KG1 (cell line): ENCODE measurements around the gene CDKN1C.

ENCODE experiments used
- DNase-seq: peaks from one replicate; lab custom pipeline; 2025; lab: John Stamatoyannopoulos, UW

The CDKN1C gene

DNA sequence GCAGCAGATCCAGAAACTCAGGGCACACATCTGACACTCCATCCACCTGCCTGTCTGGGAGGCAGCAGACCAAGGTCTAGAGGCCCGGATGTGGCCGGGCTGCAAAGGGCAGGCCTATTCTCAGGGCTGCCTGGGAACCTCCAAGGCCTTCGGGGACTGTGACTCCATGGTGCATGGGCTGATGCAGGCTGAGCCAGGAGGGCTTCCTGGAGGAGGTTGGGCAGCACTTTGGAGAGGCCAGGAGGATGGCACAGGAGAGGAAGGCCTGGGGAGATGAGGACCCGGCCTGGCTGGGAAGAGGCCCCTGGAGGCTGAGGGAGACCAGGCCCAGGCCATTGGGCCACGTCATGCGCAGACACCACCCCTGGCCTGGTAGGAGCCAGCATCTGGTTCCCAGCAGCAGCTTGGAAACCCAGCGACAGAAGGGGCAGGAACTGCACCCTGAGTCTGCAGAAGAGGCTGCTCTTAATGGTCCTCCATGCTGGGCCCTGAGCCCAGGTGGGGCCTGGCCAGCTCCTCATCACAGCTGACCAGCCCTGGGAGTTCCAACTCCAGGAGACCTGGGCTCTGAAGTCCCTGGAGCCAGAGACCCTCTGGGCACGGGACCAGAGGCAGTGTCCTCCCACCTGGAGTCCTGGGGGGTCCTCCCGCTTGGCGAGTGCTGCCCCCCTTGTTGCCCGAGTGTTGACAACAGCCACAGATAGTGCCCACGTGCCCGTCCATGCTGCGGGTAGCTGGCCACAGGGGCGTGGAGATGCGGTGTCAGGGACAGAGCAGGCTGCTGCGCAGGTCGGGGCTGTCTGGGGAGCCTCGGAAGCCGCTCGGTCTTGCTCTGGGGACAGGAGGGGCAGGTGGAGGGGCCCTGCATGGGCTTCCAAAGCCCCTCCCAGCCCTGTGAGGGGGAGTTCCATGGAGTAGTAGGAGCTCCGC, 38.1 kb upstream of the CDKN1C start:
- DNase-seq, result no peak

DNA sequence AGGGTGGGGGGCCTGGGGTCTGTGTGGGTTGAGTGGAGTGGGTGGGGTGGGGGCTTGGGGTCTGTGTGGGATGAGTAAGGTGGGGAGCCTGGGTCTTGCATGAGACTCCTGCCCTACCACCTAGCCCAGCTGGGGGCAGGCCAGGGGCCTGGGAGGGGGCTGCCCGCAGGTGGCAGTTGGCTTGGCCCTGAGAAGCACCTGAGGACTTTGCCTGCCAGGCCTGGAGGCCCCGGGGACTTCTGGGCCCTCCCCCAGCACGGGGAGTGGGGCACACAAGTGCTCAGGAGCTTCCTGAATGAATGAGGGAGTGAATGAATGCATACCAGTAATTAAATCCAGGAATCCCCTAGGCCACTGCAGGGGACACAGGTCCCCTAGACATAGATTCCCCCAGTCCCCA, 37.1 kb upstream of the CDKN1C start:
- no peak for DNase-seq

DNA sequence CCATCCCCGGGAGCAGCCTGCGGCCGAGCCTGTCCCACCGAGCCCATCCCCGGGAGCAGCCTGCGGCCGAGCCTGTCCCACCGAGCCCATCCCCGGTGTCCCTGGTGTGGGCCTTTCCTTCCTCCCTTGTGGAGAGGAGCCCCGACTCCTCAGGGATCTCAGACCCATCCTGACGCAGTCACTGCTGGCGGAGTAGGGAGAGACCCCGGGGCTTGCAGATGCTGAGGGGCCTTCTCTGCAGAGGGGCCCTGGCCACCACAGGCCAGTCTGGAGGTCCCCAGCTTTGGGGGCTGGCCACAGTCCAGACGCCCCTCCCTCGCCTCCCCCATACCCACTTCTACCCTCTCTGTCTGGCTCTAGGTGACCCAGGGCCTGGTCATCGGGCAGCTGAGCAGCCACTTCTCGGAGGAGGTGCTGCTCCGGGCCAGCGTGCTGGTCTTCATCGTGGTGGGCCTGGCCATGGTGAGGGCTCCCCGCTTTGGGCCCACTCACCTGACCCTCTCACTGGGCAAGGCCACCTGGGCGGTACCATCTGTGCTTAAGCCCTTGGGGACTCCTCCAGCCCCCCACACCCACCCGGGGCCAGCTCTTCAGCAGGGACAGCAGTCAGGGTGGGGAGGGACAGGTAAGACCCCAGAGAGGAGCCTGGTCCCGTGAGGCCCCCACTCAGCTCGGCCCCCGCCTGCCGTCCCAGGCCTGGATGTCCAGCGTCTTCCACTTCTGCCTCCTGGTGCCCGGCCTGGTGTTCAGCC, 36.3 kb upstream of the CDKN1C start:
- no peak for DNase-seq

DNA sequence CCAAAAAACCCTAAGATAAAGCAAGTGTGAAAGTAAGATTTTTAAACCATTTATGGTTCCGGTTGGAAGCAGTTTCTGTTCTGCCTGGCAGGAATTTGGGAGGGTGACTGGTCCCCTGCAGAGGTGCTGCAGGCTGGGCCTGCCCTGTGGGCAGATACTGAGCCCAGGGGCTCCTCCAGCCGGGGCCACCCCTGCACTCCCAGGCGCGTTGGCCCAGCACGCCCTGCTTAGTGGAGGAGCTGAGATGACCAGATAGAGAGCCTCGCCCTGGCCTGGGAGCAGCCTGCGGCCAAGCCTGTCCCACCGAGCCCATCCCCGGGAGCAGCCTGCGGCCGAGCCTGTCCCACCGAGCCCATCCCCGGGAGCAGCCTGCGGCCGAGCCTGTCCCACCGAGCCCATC, 35.7 kb upstream of the CDKN1C start:
- no peak for DNase-seq

DNA sequence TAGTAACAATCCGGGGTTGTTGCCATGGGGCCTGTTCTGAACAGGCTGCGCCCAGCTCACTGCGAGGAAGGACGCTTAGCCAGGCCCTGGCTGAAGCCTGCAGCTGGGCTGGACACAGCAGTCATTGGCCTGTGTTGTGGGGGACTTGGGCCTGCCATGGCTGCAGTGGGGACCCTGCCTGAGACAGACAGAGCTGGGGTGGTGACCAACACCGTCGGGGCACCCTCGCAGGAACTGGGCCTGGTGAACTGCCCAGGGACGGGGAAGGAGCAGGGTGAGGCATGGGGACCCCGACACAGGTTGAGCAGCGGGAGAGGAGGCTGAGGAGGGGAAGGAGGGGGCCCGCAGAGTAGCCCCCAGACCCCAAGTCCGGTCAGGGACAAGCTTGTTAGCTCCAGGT, 34.8 kb upstream of the CDKN1C start:
- DNase-seq, result no peak

DNA sequence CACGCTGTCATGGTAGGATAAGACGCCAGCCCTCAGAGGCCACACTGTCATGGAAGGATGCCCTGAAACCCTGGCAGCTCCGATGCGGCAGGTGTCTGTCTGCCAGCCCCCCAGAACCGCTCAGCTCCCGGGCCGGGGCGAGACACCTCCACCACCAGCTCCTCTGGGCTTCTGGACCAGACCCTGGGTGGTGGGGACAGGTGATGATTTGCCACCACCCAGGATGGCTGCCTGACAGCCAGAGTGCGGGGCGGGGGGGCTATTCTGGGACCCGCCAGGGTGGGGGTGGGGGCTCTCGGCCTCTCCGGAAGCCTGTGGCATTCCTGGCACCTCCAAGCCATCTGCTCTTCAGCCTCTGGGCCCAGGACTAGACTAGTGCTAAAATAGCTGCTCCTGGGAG, 34.3 kb upstream of the CDKN1C start:
- no peak for DNase-seq

DNA sequence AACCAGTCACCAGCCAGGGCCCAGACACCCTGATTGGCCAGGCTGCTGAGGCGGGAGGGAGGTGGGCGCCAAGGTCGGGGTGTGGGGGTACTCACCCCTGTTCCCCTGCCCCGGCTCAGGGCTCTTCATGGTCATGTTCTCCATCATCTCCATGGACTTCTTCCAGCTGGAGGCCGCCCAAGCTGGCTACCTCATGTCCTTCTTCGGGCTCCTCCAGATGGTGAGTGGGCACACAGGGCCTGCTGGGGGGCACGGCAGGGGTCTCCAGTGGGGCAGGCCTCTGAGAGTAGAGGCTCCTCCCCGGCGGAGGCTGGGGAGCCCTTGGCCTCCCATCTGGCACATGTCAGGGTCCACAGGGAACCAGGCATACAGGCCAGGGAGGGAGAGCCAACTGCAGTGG, 33.6 kb upstream of the CDKN1C start:
- DNase-seq, result no peak

DNA sequence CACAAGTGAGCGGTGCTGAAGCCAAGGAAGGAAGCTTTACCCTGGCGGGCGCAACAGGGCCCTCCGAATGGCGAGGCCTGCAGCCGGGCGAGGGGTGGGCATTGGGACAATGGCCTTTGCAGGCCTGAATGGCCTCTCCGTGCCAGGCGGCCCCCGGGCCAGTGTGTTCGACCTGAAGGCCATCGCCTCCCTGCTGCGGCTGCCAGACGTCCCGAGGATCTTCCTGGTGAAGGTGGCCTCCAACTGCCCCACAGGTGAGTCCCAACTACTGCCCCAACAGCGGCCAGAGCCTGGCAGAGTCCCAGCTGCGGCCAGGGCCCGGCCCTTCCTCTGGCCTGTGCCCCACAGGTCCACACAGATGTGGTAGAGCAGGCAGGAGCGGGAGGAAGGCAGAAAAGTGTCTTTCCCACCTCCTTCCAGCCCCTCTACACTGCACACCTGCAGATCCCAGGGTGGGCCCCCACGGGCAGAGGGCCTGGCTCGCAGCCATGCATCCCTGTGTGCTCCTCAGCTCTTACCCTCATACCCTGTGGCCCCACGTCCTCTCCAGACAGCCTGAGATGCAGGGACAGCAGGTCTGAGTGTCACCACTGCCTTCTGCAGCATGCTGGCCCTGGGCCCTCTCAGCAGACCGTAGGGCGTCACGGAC, 32.4 kb upstream of the CDKN1C start:
- DNase-seq, result no peak

DNA sequence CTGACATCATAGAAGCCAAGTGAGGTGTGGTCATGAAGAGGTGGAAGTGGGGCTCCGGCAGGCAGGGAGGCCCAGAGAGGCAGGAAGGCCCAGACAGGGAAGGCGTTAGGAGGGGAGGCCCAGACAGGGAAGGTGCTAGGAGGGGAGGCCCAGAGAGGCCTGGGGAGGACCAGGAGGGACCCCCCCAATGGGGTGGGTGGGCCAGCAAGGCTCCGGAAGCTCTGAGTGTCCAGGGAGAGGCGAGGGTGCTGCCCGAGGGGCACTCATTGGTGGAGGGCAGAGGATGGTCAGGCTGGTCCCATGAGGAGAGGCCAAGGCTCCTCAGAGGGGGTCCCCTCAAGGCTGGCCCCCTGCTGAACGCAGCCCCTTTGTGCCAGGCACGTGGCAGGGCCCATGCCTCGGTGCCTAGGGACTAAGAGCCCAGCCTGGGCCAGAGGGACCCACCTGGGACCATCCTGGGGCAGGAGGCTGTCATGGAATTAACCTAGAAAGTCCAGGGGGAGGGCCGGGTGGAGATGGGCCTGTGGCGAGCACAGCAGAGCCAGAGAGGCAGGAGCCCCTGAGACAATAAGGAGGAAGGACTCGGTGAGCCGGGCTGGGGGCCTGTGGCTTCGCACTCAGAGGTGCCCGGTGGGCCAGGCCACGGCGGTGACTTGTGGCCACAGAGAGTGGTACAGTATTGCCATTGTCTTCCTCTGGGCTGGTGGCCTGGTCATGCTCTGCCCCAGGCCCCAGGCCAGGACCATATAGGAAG, 31.5 kb upstream of the CDKN1C start:
- DNase-seq, result no peak

DNA sequence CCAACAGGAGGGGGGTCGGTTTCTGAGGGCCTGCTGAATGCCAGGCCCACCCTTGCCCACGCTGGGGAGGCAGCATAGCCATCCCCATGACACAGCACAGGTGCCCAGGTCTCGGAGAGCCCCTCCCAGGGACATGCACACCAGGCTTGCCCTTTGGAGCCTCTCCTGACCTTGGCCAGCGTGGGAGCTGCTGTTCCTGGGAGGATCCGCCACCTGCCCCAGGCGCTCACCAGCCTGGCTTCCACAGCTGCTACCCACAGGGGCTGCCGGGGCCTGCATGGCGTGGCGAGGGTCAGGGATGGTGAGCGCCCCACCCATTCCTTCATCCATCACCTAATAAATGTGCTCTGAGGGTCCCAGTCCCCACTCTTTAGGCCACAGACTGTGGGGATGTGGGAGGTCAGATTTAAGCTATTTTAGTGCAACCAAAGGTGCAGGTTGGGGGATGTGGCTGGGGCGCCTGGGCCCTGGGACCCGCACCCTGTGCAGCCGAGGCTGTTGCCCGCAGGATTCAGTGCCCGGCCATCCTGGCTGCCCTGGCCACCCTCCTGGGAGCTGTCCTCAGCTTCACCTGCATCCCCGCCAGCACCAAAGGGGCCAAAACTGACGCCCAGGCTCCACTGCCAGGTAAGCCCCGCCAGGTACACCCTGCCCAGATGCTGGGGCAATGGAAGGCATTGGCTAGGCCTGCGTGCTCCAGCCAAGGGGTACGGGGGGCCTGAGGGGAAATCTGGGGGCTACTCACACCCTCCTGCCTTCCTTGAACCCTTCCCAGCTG, 30.7 kb upstream of the CDKN1C start:
- DNase-seq, result no peak

DNA sequence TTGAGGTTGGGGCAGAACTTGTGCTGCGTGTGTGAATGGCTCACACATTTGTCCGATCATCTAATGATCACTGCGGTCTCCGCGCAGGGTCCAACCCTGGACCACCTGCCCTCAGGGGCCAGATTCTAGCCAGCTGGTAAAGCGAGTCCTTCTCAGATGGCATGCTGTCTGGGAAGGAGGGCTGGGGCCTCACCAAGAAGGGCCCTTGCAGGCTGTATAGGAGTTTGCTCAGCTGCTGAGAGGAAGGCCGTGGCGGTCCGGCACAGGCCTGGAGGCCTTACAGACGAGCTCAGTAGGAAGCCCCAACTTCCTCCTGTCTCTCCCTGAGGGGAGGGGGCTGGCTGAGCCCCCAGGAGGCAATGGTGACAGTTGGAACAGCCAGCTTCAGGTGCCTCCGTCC, 29.9 kb upstream of the CDKN1C start:
- DNase-seq, result no peak

DNA sequence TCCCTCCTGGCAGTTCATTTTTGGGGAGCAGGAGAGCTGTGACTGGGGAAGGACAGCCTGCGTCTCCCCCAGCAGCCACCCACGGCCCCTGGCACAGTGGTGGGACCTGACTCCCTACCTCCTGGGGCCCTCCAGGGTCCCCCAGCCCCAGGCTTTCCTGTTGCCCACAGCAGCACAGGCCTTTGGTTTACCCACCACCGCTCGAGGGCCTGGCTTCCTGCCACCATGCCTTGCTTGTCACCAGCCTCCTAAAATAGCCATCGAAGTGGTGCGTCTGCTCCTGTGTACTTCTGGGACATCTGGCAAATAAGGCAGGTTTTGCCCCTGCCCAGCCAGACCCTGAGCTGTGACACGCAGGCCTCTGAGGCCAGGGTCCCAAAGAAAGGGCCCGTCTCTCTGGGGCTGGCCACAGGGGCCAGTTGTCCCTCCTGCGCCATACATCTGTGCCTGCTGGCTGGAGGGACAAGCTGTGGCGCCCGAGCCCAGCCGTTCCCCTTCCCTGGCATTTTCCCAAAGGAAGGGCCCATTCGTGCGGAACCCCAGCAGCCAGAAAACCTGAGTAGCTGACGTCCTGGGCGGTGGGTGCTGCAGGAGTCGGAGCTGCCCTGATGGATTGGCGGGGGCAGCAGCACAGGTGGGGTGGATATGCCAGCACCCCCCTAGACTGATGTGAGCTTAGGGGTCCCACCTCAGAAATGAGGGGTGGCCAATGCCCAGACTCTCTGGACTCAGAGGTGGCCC, 29.1 kb upstream of the CDKN1C start:
- no peak for DNase-seq

DNA sequence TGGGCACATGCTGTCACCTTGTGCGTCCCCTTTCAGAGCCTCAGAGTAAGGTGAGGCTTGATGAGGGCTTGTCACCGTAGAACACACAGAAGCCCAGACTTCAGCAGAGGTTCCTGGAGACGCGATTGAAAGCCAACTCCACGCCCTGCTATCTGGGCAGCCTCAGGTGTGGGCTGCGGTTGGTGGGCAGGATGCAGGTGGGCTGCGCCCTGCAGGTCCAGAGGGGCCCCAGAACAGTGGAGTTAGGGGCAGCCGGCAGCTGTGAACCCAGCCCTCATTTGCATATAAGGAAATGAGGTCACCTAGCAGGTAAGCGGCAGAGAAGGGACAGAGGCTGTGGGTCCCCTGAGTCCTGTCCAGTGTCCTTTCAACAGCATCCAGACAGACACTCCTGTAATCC, 28.2 kb upstream of the CDKN1C start:
- no peak for DNase-seq

DNA sequence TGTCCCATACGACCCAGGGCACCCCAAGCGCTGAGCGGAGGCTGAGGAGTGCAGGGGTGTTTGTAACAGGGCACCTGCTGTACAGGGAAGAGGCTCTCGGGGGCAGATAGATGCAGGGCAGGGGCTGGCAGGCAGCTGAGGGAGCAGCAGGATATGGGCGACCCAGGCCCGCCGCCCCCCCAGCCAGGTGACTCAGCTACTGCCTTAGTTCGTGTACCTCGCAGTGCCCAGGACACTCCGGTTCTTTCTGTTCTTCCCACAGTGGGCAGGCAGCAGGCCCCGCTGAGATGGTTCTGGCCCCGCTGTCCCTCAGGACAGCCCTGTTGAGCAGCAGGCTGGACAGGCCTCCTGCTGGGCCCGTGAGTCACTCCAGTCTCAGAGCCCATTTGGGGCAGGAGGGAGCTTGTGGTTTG, 27.4 kb upstream of the CDKN1C start:
- DNase-seq, result no peak

DNA sequence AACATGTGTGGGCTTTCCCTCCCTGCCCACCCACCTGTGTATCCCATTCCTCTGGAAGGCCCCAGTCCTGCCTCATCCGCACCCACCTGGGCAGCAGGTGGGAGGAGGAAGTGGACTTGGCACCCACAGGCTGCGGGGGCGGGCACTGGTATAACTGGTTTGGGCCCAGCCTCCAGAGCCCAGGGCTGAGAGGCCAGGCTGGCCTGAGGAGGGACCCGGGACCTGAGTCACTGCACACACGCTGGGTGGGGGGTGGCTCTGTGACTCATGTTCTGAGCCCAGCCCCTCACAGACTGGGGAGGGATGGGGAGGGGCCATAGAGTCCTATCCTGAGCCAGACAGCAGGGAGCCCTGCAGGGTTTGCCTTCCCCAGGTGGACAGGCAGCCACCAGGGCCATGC, 26.9 kb upstream of the CDKN1C start:
- no peak for DNase-seq

DNA sequence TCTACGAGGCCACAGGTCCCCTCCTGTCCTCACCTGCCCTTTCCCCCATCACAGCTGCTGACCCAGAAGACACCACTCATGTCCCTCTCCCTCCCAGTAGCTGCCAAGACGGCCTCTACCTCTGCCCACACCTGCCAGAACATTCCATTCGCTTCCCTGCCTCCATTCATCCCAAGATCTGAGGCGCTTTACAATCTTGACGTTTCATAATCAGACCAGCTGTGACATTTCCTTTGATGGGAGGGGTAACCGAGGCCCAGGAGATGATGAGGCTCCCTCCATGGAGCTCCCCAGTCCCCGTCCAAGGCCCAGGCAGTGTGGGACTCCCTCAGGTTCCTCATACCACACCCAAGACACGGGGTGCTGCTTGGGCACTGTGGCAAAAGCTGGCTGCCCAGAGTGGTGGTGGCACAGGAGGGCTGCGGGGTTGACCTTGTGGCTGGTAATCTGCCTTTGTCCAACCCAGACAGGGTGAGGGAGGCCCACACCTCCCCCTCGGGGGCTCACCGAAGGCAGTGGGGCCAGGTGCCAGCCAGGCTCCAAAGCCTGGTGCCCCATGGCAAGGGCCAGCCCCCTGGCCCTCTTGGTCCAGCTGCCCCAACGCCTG, 26.3 kb upstream of the CDKN1C start:
- DNase-seq, result no peak

DNA sequence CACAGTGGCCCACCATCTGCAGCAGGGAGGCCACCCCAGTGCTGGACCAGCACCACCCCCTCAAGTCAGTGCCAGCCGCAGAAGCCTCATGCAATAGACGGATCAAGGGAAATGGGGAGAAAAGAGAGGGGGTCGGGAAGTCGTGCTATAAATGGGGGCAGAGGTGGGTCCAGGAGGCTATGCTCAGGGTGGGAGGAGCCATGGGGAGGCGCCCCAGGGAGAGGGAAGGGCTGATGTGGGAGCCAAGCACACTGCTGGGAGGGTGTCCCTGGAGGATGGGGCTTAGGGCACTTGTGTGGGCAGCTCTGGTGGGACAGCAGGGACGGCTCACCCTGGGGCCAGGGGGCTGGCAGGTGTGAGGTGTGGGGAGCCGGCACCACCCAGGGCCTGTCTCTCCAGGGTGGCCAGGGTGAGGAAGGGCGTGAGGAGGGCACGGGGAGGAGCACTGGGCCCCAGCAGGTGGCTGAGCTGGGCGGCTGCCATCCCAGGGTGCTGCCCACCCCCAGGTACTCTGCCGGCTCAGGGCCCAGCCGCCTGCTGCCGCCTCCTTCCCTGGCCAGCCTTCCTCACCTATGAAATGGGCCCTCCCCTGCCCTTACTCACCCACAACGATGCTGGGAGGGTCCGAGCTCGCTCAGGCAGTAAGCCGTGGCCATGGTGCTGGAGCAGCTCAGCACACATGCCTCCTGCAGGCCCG, 25.7 kb upstream of the CDKN1C start:
- no peak for DNase-seq

DNA sequence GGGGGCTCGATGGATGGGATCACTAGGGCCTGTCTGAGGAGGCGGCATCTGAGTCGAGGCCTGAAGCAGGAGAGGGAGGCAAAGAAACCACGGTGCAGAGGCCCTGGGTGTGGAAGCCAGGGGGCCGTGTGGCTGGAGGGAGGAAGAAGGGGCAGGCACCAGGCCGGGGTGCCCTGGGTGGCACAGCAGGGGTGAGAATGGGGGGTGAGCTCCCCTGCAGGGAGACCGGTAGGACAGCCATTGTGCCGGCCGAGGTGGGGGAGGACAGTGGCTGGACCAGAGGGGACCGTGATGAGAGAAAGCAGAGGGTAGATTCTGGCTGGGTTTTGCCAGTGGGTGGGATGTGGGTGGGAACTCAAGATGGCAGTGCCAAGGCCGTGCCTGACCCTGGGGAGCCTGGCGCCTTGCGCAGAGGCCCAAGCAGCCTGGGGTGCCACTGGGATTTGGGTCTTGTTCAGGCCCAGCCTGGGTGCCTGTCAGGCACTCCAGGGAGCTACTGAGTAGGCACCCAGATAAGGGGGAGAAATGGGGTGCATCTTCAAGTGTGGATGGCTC, 24.9 kb upstream of the CDKN1C start:
- no peak for DNase-seq
